CD4-positive, alpha-beta T cell treated with Interleukin-12 subunit alpha and Interleukin-12 subunit beta, for 1 hour (primary cell): ENCODE data around the gene SLC27A4.

Source experiments
- DNase-seq: peaks from one replicate; pipeline ENCODE4 v3.0.0-alpha.2; 2020

Gene SLC27A4

GRCh38 chr9:128392302-128393144 is 52.2 kb downstream of the SLC27A4 start:
- no peak for DNase-seq

- DNase-seq, result no peak
Observed at GRCh38 chr9:128393145-128393775, 52.9 kb downstream of the SLC27A4 start.

- DNase-seq, result no peak
Observed at GRCh38 chr9:128393970-128394369, 53.6 kb downstream of the SLC27A4 start.

GRCh38 chr9:128394379-128395168 is 54.2 kb downstream of the SLC27A4 start:
- no peak for DNase-seq

GRCh38 chr9:128396970-128397613 is 56.8 kb downstream of the SLC27A4 start:
- DNase-seq, result no peak

- DNase-seq, result no peak
Observed at GRCh38 chr9:128397831-128398230, 57.5 kb downstream of the SLC27A4 start.

GRCh38 chr9:128399861-128400260 is 59.5 kb downstream of the SLC27A4 start:
- no peak for DNase-seq

GRCh38 chr9:128404560-128404959 is 64.2 kb downstream of the SLC27A4 start:
- no peak for DNase-seq

- DNase-seq, result no peak
Observed at GRCh38 chr9:128405077-128405779, 64.9 kb downstream of the SLC27A4 start.

- DNase-seq, result no peak
Observed at GRCh38 chr9:128405780-128406171, 65.4 kb downstream of the SLC27A4 start.

- no peak for DNase-seq
Observed at GRCh38 chr9:128406848-128407391, 66.6 kb downstream of the SLC27A4 start.

GRCh38 chr9:128408963-128409431 is 68.7 kb downstream of the SLC27A4 start:
- DNase-seq, result no peak

GRCh38 chr9:128409450-128409849 is 69.1 kb downstream of the SLC27A4 start:
- DNase-seq, result no peak

- no peak for DNase-seq
Observed at GRCh38 chr9:128409978-128410377, 69.7 kb downstream of the SLC27A4 start.
